Peyer's patch (tissue), 4 donors: Measurements from ENCODE around the gene NLRP14.

ENCODE experiments used
- POLR2A ChIP-seq, 2 donors: fragments of 450-650 bp; IDR thresholded peaks; one replicate each; pipeline ENCODE4 v1.5.1; 2017; ENCODE audit warnings: antibody characterized with exemption in 2 of 2, mild to moderate bottlenecking in 2 of 2, moderate library complexity in 2 of 2
- TF ChIP-seq, protein P1 (sequence below), 6 experiments: fragments of 450-650 bp in 4 of 6; fragments of 200-600 bp in 2 of 6; sonication (generic) in 1 of 6; IDR thresholded peaks; one replicate each; pipeline ENCODE4 v1.5.1; 2017 to 2019; ENCODE audit warnings: antibody characterized with exemption in 6 of 6, mild to moderate bottlenecking in 3 of 6, moderate library complexity in 1 of 6

DNA sequence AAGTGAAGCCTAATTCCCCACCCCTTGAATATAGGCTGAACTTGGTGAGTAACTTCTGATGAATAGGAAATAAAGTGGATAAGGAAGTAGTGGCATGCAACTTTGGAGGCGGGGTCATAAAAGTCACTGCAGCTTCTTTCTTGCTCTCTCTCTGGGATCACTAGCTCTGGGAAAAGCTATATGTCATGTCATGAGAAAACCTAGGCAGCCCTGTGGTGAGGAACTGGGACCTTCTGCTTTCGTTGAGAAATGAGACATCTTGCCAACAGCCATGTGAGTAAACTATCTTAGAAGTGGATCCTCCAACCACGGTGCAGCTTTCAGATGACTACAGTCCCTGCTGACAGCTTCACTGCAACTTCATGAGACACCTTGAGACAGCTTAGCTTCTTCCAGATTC lies 15.8 kb upstream of the NLRP14 start:
- TF ChIP-seq, protein P1, sequence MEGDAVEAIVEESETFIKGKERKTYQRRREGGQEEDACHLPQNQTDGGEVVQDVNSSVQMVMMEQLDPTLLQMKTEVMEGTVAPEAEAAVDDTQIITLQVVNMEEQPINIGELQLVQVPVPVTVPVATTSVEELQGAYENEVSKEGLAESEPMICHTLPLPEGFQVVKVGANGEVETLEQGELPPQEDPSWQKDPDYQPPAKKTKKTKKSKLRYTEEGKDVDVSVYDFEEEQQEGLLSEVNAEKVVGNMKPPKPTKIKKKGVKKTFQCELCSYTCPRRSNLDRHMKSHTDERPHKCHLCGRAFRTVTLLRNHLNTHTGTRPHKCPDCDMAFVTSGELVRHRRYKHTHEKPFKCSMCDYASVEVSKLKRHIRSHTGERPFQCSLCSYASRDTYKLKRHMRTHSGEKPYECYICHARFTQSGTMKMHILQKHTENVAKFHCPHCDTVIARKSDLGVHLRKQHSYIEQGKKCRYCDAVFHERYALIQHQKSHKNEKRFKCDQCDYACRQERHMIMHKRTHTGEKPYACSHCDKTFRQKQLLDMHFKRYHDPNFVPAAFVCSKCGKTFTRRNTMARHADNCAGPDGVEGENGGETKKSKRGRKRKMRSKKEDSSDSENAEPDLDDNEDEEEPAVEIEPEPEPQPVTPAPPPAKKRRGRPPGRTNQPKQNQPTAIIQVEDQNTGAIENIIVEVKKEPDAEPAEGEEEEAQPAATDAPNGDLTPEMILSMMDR (IDR thresholded peaks at IDR 0.05), result no peak
- TF ChIP-seq POLR2A (IDR thresholded peaks at IDR 0.05), result no peak
